Right lobe of liver (tissue), 6 donors: ENCODE data around the gene PNP. TPM values are rescaled to one million over a fixed set of nuclear protein-coding genes. Genes with fewer than 3 reads are reported as not detected.
"Not testable (repeated sequence)": the region's sequence is repeated elsewhere in the genome, so short reads cannot be mapped to it uniquely, and the experiment has no call there.

ENCODE experiments used
- ATAC-seq, 4 donors: fragments of 200-7000 bp; cut with Tn5 transposase; one replicate each; pipeline ENCODE4 v1.9.1; 2020; ENCODE audit warnings: mild to moderate bottlenecking in 4 of 4, moderate library complexity in 4 of 4
- DNase-seq, 3 donors: peaks; one replicate each; pipeline ENCODE4 v3.0.0-alpha.2; 2020
- H3K27ac ChIP-seq, 3 donors: fragments of 200-600 bp; one replicate each; pipeline ENCODE4 v1.8.0; 2022
- H3K27me3 ChIP-seq, 2 donors: fragments of 200-600 bp; one replicate each; pipeline ENCODE4 v1.8.0; 2022
- H3K36me3 ChIP-seq, 4 donors: fragments of 200-600 bp; sonication (generic) in 1 of 4; one replicate each; pipeline versions ENCODE4 v1.5.1 to v1.8.0; 2017 to 2022; ENCODE audit warnings: control low read depth in 1 of 4
- H3K4me1 ChIP-seq, 4 donors: fragments of 200-600 bp; sonication (generic) in 1 of 4; one replicate each; pipeline versions ENCODE4 v1.5.1 to v1.8.0; 2017 to 2022; ENCODE audit warnings: control low read depth in 1 of 4
- H3K4me3 ChIP-seq, 3 donors: fragments of 200-600 bp; one replicate each; pipeline ENCODE4 v1.8.0; 2022
- H3K9me3 ChIP-seq, 4 donors: fragments of 200-600 bp; sonication (generic) in 1 of 4; one replicate each; pipeline versions ENCODE4 v1.5.1 to v1.8.0; 2017 to 2022; ENCODE audit warnings: control low read depth in 1 of 4
- CTCF ChIP-seq, 4 donors: fragments of 200-600 bp in 3 of 4; fragments of 450-650 bp in 1 of 4; IDR thresholded peaks; one replicate each; pipeline versions ENCODE4 v1.5.1 to v1.8.0; 2016 to 2022; ENCODE audit warnings: antibody characterized with exemption in 4 of 4, mild to moderate bottlenecking in 2 of 4
- POLR2A ChIP-seq: fragments of 450-650 bp; IDR thresholded peaks from one replicate; pipeline ENCODE4 v1.6.1; 2017; ENCODE audit warnings: antibody characterized with exemption, mild to moderate bottlenecking
- WGBS: methylation state at CpG from one replicate; pipeline ENCODE4 v1.1.6; 2018; ENCODE audit warnings: low coverage, low lambda C conversion rate; ENCODE audit not compliant: insufficient coverage; ENCODE audit errors: missing lambda C conversion rate; 5-methylcytosine and 5-hydroxymethylcytosine counted together
- intact Hi-C, 2 donors: fragments of 100-400 bp; cut with DNase I; formaldehyde crosslinking; loops; one replicate each; pipeline versions ENCODE4 v1.11.2 to v1.14.1; 2022
- total RNA-seq, 6 experiments: library from RNA; depleted of rRNA in 2 of 6; stranded (reverse); fragments of >200 nt in 2 of 6; fragmentation: NEBNext Ultra II Directional in 3 of 6; extraction: Animal tissue kit (Norgen Biotek cat#: 25700) in 3 of 6; gene quantifications; one replicate each; pipeline versions ENCODE4 v1.1.0 to v1.2.4, GENCODE V29; 2016 to 2023
- donor health status: DM: no; HTN: yes; CAD: no.
- donor health status: DM: no; HTN: no; CAD: no.
- donor health status: DM: no; HTN: no; CAD: no.
- donor health status: DM: no; HTN: yes; CAD: no.
- donor health status: DM: no; HTN: yes; CAD: no.

The PNP gene
- total RNA-seq, 6 experiments from 2014 or later, result 22.1 to 48.9 (median 30.9) TPM

GRCh38 chr14:20499881-20500280 lies 30.7 kb downstream of the PNP start:
- H3K36me3 ChIP-seq, result no peaks in the 10 kb centered on the region
- DNase-seq (no peak), ATAC-seq (no peak)
- no peaks in the 10 kb centered on the region for H3K9me3 ChIP-seq
- no peak overlapping the region for H3K27ac ChIP-seq
- TF ChIP-seq CTCF (IDR thresholded peaks at IDR 0.05) (no peak), POLR2A (no peak)
- H3K27me3 ChIP-seq, result no peaks in the 10 kb centered on the region
- intact Hi-C loops, result no loop called here
- H3K4me3 ChIP-seq, result no peak overlapping the region
- WGBS, result 69% methylated on average over 3 of the region's 5 CpGs
- H3K4me1 ChIP-seq, result no peaks in the 10 kb centered on the region

GRCh38 chr14:20501346-20501745 lies 32.1 kb downstream of the PNP start:
- ATAC-seq (no peak), DNase-seq (no peak)
- no peaks in the 10 kb centered on the region for H3K36me3 ChIP-seq
- intact Hi-C loops, result no loop called here
- H3K4me3 ChIP-seq, result no peak overlapping the region
- H3K9me3 ChIP-seq, result no peaks in the 10 kb centered on the region
- H3K27me3 ChIP-seq, result no peaks in the 10 kb centered on the region
- no peaks in the 10 kb centered on the region for H3K4me1 ChIP-seq
- TF ChIP-seq CTCF (IDR thresholded peaks at IDR 0.05), result no peak
- TF ChIP-seq POLR2A, result no peak
- H3K27ac ChIP-seq, result no peak overlapping the region
- WGBS, result 100% methylated on average over 2 of the region's 2 CpGs

- Histone ChIP-seq H3K4me3 (no peak overlapping the region), H3K36me3 (no peaks in the 10 kb centered on the region), H3K4me1 (no peaks in the 10 kb centered on the region), H3K9me3 (no peaks in the 10 kb centered on the region), H3K27me3 (no peaks in the 10 kb centered on the region), H3K27ac (no peak overlapping the region)
- TF ChIP-seq POLR2A (no peak), CTCF (IDR thresholded peaks at IDR 0.05) (no peak)
- DNase-seq, result no peak
- intact Hi-C loops, result no loop called here
- WGBS, result 39% methylated on average over 6 of the region's 6 CpGs
- ATAC-seq, result peak in 2 of 4 donors; percentile 43 to 54
Measured at GRCh38 chr14:20503898-20504297, 34.7 kb downstream of the PNP start.

DNA sequence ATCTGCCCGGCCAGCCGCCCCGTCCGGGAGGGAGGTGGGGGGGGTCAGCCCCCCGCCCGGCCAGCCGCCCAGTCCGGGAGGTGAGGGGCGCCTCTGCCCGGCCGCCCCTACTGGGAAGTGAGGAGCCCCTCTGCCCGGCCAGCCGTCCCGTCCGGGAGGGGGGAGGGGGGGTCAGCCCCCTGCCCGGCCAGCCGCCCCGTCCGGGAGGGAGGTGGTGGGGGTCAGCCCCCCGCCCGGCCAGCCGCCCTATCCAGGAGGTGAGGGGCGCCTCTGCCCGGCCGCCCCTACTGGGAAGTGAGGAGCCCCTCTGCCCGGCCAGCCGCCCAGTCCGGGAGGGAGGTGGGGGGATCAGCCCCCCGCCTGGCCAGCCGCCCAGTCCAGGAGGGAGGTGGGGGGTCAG lies 37.1 kb downstream of the PNP start:
- H3K4me3 ChIP-seq, H3K27ac ChIP-seq, DNase-seq, H3K4me1 ChIP-seq, ATAC-seq, H3K9me3 ChIP-seq, intact Hi-C loops, H3K27me3 ChIP-seq, H3K36me3 ChIP-seq: not testable (repeated sequence)
- no CpG with 5 or more reads among the region's 30 CpGs for WGBS

- H3K4me3 ChIP-seq, H3K36me3 ChIP-seq, H3K27ac ChIP-seq, H3K9me3 ChIP-seq, intact Hi-C loops, DNase-seq, H3K4me1 ChIP-seq, ATAC-seq, H3K27me3 ChIP-seq: not testable (repeated sequence)
- no CpG with 5 or more reads among the region's 30 CpGs for WGBS
Measured at GRCh38 chr14:20506752-20507151, 37.5 kb downstream of the PNP start.

- H3K27me3 ChIP-seq, intact Hi-C loops, H3K27ac ChIP-seq, H3K4me3 ChIP-seq, DNase-seq, ATAC-seq, H3K9me3 ChIP-seq, H3K36me3 ChIP-seq, H3K4me1 ChIP-seq: not testable (repeated sequence)
- WGBS, result 77% methylated on average over 3 of the region's 3 CpGs
Measured at GRCh38 chr14:20507537-20507936, 38.3 kb downstream of the PNP start.
